HG02885 (cell line): Measurements from ENCODE around the gene UGT1A8.
"Not testable (repeated sequence)": the region's sequence is repeated elsewhere in the genome, so short reads cannot be mapped to it uniquely, and the experiment has no call there.

Experiments
- ATAC-seq: cut with Tn5 transposase; IDR thresholded peaks from one replicate; pipeline ENCODE4 v1.9.1; 2021; ENCODE audit warnings: mild to moderate bottlenecking; ENCODE audit not compliant: unreplicated experiment, poor library complexity

Gene UGT1A8

GRCh38 chr2:233681521-233682099 lies 64.2 kb downstream of the UGT1A8 start, which contains the start of gene UGT1A7:
Gene UGT1A7, plus strand, starts transcription at chr2:233681901. Its CDS starts 37 bp downstream, at chr2:233681938.
- ATAC-seq = no peak

- no peak for ATAC-seq
These were observed 67.2 kb downstream of the UGT1A8 start for GRCh38 chr2:233684640-233685039.

GRCh38 chr2:233686928-233687327 lies 69.5 kb downstream of the UGT1A8 start:
- no peak for ATAC-seq

GRCh38 chr2:233688341-233688740 lies 70.9 kb downstream of the UGT1A8 start:
- ATAC-seq = no peak

- ATAC-seq = no peak
These were observed 71.6 kb downstream of the UGT1A8 start for GRCh38 chr2:233689031-233689430.

- no peak for ATAC-seq
These were observed 72.1 kb downstream of the UGT1A8 start for GRCh38 chr2:233689501-233689900.

- no peak for ATAC-seq
These were observed 73.0 kb downstream of the UGT1A8 start for GRCh38 chr2:233690444-233690843.

GRCh38 chr2:233691443-233692433 lies 74.3 kb downstream of the UGT1A8 start:
- no peak for ATAC-seq

GRCh38 chr2:233692648-233693047 lies 75.2 kb downstream of the UGT1A8 start, which contains the start of gene UGT1A6:
Gene UGT1A6, plus strand, starts transcription at chr2:233692890. Its CDS starts 115 bp downstream, at chr2:233693005.
- no peak for ATAC-seq

- no peak for ATAC-seq
These were observed 76.5 kb downstream of the UGT1A8 start for GRCh38 chr2:233693963-233694362.

GRCh38 chr2:233698740-233699139 lies 81.3 kb downstream of the UGT1A8 start:
- no peak for ATAC-seq

DNA sequence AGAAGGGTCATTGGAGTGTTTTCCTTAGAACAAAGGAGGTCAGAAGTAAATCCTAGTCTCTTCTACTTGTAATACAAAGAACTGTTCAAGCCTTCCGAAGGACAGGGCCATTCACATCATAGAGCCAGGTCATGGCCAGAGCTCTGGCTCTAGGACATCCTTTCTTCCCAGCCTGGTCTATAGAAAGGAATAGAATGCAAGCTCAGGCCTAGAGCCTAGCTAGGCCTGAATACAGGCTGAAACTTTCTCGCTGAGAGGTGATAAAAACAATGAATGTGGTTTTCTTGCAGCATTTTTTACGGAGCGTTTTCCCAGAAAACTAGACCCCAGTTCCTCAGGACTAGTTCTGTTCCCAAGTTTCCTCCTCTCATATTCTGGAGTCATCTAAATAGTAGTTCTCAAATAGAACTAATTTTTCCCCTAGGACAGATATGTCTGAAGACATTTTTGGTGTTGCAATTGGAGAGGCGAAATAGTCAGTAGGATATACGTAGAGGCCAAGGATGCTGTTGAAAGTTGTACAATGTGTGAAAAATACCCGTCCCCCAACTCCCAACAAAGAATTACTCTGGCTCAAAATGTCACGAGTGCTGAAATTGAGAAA lies 82.1 kb downstream of the UGT1A8 start:
- ATAC-seq = no peak

DNA sequence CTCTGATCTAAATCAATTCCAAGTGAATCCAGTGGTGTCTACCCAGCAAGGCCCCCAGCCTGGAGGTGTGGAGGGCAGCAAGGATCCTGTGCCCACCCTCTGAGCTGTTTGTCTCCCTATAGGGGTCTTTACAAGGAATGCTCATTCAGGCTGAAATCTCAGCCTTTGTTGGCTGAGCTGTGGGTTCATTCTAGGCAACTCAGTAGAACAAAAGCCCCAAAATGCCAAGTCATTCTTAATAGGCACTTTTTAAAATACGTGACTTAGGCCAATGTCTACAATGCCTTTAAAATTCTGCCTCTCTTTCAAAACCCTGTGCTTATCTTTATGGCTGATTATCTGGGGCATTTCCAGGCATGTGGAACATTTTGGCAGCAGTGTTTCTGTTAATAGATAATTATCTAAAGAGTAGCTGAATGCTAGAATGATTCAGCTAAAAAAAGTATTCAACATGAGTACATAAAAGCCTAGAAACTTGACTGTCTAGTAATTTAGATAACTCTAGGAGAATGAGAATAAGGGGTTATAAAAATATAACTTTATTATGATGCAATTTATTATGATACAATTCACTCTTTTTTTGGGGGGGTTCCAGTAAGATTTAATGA lies 82.7 kb downstream of the UGT1A8 start:
- no peak for ATAC-seq

GRCh38 chr2:233700842-233701241 lies 83.4 kb downstream of the UGT1A8 start:
- ATAC-seq = not testable (repeated sequence)

DNA sequence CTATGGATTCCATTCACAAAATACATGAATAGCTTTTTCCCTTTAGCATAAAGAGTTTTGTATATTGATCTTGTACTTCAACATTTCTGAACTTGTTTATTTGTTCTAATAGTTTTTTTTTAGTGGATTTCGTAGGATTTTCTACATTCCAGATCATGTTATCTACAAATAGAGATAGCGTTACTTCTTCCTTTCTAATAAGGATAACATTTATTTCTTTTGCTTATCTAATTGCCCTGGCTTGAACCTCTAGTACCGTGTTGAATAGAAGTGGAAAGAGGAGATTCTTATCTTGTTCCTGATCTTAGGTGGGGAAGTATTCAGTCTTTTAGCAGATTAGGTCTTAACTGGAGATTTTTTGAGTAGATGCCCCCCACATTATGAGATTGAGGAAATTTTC lies 84.8 kb downstream of the UGT1A8 start:
- ATAC-seq = no peak

DNA sequence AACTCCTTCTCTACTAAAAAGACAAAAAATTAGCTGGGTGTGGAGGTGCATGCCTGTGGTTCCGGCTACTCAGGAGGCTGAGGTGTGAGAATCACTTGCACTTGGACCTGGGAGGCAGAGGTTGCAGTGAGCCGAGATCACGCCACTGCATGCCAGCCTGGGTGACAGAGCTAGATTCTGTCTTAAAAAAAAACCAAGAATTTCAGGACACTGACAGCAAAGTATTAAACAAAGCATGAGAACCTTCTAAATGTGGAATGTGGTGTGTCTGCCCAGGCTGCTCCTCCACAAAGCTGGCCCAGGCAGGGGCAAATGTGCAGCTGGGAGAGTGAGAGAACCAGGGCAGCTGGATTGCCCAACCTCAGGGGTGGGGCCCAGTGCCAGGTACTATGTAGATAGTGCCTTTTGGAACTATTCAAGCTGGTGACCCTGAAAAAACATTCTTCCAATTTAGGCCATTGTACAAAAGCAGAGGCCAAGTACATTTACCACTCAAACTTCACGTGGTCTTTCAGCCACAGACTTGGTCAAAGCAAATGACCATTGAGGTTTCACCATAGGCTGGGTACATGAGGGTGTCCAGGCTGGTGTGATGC lies 88.6 kb downstream of the UGT1A8 start:
- no peak for ATAC-seq

- no peak for ATAC-seq
These were observed 89.3 kb downstream of the UGT1A8 start for GRCh38 chr2:233706720-233707119.

GRCh38 chr2:233707940-233708644 lies 90.7 kb downstream of the UGT1A8 start:
- no peak for ATAC-seq

- ATAC-seq = no peak
These were observed 91.5 kb downstream of the UGT1A8 start for GRCh38 chr2:233708942-233709341.
